Measurements from ENCODE around the gene ACOD1. TPM values are rescaled to one million over a fixed set of nuclear protein-coding genes. Genes with fewer than 3 reads are reported as not detected.

The ACOD1 gene
- polyA plus RNA-seq, 1 donor (not counting 4 experiments of a cell fraction or from before 2014, with no cell fraction given) = not detected

DNA sequence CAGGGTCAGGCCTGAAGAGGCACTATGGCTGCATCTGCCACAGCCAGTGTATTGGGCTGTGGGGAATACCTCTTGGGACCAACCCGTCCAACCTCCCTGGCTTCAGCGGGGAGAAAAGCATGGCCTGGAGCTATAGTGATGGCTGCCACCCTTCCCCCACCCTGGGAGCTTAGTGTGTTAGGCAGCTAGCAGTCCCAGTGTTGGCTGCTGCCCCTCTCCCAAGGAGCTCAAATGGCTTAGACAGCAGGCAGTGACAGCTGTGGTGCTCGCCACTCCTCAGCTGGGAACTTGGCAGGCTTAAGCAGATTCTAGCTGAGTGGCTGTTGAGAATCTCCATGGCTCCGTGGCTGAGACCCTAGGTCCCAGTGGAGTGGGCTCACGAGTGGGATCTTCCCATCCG, 19.7 kb downstream of the ACOD1 start:
- H2AFZ ChIP-seq (ENCODE audit: control insufficient read depth, low read length) = no peak overlapping the region
- H3K79me2 ChIP-seq (ENCODE audit: control insufficient read depth, insufficient read depth, low read length) = no peaks in the 10 kb centered on the region
- no peaks in the 10 kb centered on the region for H3K27me3 ChIP-seq (ENCODE audit: control insufficient read depth, extremely low read depth, insufficient read depth, low read length)
- H3K4me1 ChIP-seq (ENCODE audit: control insufficient read depth, extremely low read depth, insufficient read depth, low read length) = peaks cover 10% of the 10 kb centered on the region
- no peaks in the 10 kb centered on the region for H3K9me3 ChIP-seq (ENCODE audit: control insufficient read depth, low read depth, low read length)
- H3K4me2 ChIP-seq (ENCODE audit: control insufficient read depth, extremely low read depth, insufficient read depth, low read depth, low read length) = no peak overlapping the region
- no peaks in the 10 kb centered on the region for H3K36me3 ChIP-seq (ENCODE audit: control insufficient read depth in 2 of 2, extremely low read depth in 1 of 2, insufficient read depth in 2 of 2, low read length in 2 of 2)
- no peak for FAIRE-seq
- TF ChIP-seq CTCF (optimal IDR thresholded peaks at IDR 0.05 in 1 of 3, IDR thresholded peaks at IDR 0.05 in 1 of 3, conservative IDR thresholded peaks at IDR 0.05 in 1 of 3; ENCODE audit: extremely low read depth in 1 of 3, insufficient read depth in 2 of 3, low read length in 3 of 3) (no peak), EZH2 (IDR thresholded peaks at IDR 0.05; ENCODE audit: low read length) (no peak)
- no peaks in the 10 kb centered on the region for H4K20me1 ChIP-seq (ENCODE audit: control insufficient read depth, extremely low read depth, insufficient read depth, low read length)
- H3K9ac ChIP-seq (ENCODE audit: control insufficient read depth, extremely low read depth, insufficient read depth, low read length) = no peak overlapping the region
- no peak overlapping the region for H3K4me3 ChIP-seq (ENCODE audit: control insufficient read depth in 2 of 3, extremely low read depth in 1 of 3, insufficient read depth in 2 of 3, low read depth in 1 of 3, low read length in 3 of 3)
- H3K27ac ChIP-seq (ENCODE audit: control insufficient read depth, insufficient read depth, low read length) = no peak overlapping the region
- no peaks in the 10 kb centered on the region for H3K9me1 ChIP-seq (ENCODE audit: control insufficient read depth, extremely low read depth, insufficient read depth, low read length)
- no peak for DNase-seq (ENCODE audit: low read depth, low spot score)
- dilution Hi-C loops (cut with MboI; ENCODE audit: extremely low pct_ligation_motif_present, low sequenced_read_pairs) = no loop called here

- Histone ChIP-seq H3K27me3 (ENCODE audit: control insufficient read depth, extremely low read depth, insufficient read depth, low read length) (no peaks in the 10 kb centered on the region), H3K9me1 (ENCODE audit: control insufficient read depth, extremely low read depth, insufficient read depth, low read length) (no peaks in the 10 kb centered on the region), H2AFZ (ENCODE audit: control insufficient read depth, low read length) (no peak overlapping the region), H3K4me2 (ENCODE audit: control insufficient read depth, extremely low read depth, insufficient read depth, low read depth, low read length) (peak overlapping the region; percentile 18), H3K27ac (ENCODE audit: control insufficient read depth, insufficient read depth, low read length) (peak overlapping the region; percentile 33), H3K9ac (ENCODE audit: control insufficient read depth, extremely low read depth, insufficient read depth, low read length) (no peak overlapping the region), H3K4me1 (ENCODE audit: control insufficient read depth, extremely low read depth, insufficient read depth, low read length) (peaks cover 10% of the 10 kb centered on the region), H4K20me1 (ENCODE audit: control insufficient read depth, extremely low read depth, insufficient read depth, low read length) (no peaks in the 10 kb centered on the region), H3K36me3 (ENCODE audit: control insufficient read depth in 2 of 2, extremely low read depth in 1 of 2, insufficient read depth in 2 of 2, low read length in 2 of 2) (no peaks in the 10 kb centered on the region), H3K9me3 (ENCODE audit: control insufficient read depth, low read depth, low read length) (no peaks in the 10 kb centered on the region), H3K79me2 (ENCODE audit: control insufficient read depth, insufficient read depth, low read length) (no peaks in the 10 kb centered on the region), H3K4me3 (ENCODE audit: control insufficient read depth in 2 of 3, extremely low read depth in 1 of 3, insufficient read depth in 2 of 3, low read depth in 1 of 3, low read length in 3 of 3) (no peak overlapping the region)
- FAIRE-seq (peak; percentile 64), DNase-seq (ENCODE audit: low read depth, low spot score) (peak; percentile 80)
- TF ChIP-seq EZH2 (IDR thresholded peaks at IDR 0.05; ENCODE audit: low read length) (no peak), CTCF (optimal IDR thresholded peaks at IDR 0.05 in 1 of 3, IDR thresholded peaks at IDR 0.05 in 1 of 3, conservative IDR thresholded peaks at IDR 0.05 in 1 of 3; ENCODE audit: extremely low read depth in 1 of 3, insufficient read depth in 2 of 3, low read length in 3 of 3) (no peak)
- dilution Hi-C loops (cut with MboI; ENCODE audit: extremely low pct_ligation_motif_present, low sequenced_read_pairs) = no loop called here
Observed at GRCh38 chr13:76969488-76970365, 21.4 kb downstream of the ACOD1 start.

Measured in keratinocyte (primary cell).